GM21528 (cell line): ENCODE measurements around the gene SLC25A1.
A peak's percentile ranks its signal among the peaks of the same experiment; 100 is the strongest.

ENCODE experiments used
- ATAC-seq: cut with Tn5 transposase; IDR thresholded peaks from one replicate; pipeline ENCODE4 v1.9.1; 2021; ENCODE audit warnings: mild to moderate bottlenecking, moderate library complexity; ENCODE audit not compliant: unreplicated experiment, low FRiP score

The SLC25A1 gene

GRCh38 chr22:19178657-19179496, at the start of gene SLC25A1:
TSS of gene SLC25A1 (minus strand) at chr22:19178736. CDS start at chr22:19178673, 63 bp downstream.
- peak; percentile 60 for ATAC-seq

- ATAC-seq, result no peak
Observed at GRCh38 chr22:19228179-19228578, 49.6 kb upstream of the SLC25A1 start.

- ATAC-seq, result no peak
Observed at GRCh38 chr22:19226428-19226827, 47.9 kb upstream of the SLC25A1 start.

- ATAC-seq, result no peak
Observed at GRCh38 chr22:19225560-19225959, 47.0 kb upstream of the SLC25A1 start.

- no peak for ATAC-seq
Observed at GRCh38 chr22:19224985-19225384, 46.4 kb upstream of the SLC25A1 start.

- no peak for ATAC-seq
Observed at GRCh38 chr22:19224557-19224956, 46.0 kb upstream of the SLC25A1 start.

GRCh38 chr22:19223617-19224016, 45.1 kb upstream of the SLC25A1 start:
- ATAC-seq, result no peak

GRCh38 chr22:19223110-19223509, 44.6 kb upstream of the SLC25A1 start:
- no peak for ATAC-seq

GRCh38 chr22:19222242-19223005, 43.9 kb upstream of the SLC25A1 start:
- ATAC-seq, result no peak

GRCh38 chr22:19220867-19221266, 42.3 kb upstream of the SLC25A1 start:
- no peak for ATAC-seq

- no peak for ATAC-seq
Observed at GRCh38 chr22:19218541-19219233, 40.2 kb upstream of the SLC25A1 start.

- no peak for ATAC-seq
Observed at GRCh38 chr22:19216579-19216978, 38.0 kb upstream of the SLC25A1 start.

GRCh38 chr22:19215360-19215759, 36.8 kb upstream of the SLC25A1 start:
- no peak for ATAC-seq

- ATAC-seq, result no peak
Observed at GRCh38 chr22:19214078-19214473, 35.5 kb upstream of the SLC25A1 start.

GRCh38 chr22:19213442-19214077, 35.0 kb upstream of the SLC25A1 start:
- ATAC-seq, result no peak

GRCh38 chr22:19213001-19213400, 34.5 kb upstream of the SLC25A1 start:
- ATAC-seq, result no peak

GRCh38 chr22:19212302-19212870, 33.9 kb upstream of the SLC25A1 start:
- no peak for ATAC-seq

GRCh38 chr22:19210188-19210587, 31.7 kb upstream of the SLC25A1 start:
- ATAC-seq, result no peak

GRCh38 chr22:19208287-19208847, 29.8 kb upstream of the SLC25A1 start:
- ATAC-seq, result no peak

- no peak for ATAC-seq
Observed at GRCh38 chr22:19207884-19208283, 29.3 kb upstream of the SLC25A1 start.
